ENCODE results near the gene MFN2. TPM values are rescaled to one million over a fixed set of nuclear protein-coding genes. Genes with fewer than 3 reads are reported as not detected.

Gene MFN2
- total and polyA plus RNA-seq, 4 donors: 17.2 to 87.8 (median 43.2) TPM

DNA sequence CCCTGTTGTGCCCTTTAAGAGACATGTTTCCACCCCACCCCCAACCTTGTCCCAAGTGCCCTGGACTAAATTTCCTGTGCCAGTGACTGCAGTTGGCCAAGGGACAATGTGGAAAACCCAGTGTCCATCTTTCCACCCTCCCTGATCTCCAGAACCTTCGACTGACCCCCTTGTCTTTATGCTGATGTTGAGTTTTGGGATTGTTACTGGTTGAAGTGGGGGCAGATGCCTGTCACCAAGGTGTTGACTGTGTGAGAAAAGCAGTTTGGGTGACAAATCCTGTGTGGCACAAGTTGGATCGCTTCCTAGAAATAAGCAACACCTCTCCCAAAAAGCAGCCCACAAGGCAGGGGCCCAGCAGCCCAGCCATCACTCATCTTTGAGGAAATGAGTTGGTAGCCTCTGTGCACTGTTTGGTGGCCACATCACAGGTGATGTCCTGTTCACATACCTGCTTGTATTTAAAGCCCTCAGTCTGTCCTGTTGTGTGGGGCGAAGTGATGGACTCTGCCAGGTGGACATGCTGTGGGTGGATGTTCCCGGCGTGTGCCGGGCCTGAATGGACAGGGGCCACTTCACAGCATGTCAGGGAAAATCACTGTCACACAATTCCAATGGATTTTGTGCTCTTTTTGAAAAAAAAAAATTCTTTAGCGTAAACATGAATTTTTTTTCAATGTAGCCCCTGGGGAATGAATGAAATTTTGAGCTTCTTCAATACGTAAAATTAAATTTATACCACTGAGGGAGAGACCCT, 32.5 kb downstream of the MFN2 start:
- no peak for DNase-seq (ENCODE audit: low spot score)
- H3K36me3 ChIP-seq (ENCODE audit: control insufficient read depth in 4 of 4, insufficient read depth in 3 of 4, low read depth in 1 of 4, low read length in 3 of 4): peaks cover 13 to 46% (median 34%) of the 10 kb centered on the region in 4 donors
- no peaks in the 10 kb centered on the region for H3K4me1 ChIP-seq (ENCODE audit: control insufficient read depth in 4 of 4, insufficient read depth in 4 of 4, low read length in 3 of 4)
- no peak overlapping the region for H3K9ac ChIP-seq (ENCODE audit: low read depth in 1 of 2, low read length in 2 of 2)
- TF ChIP-seq TAF1 (conservative IDR thresholded peaks at IDR 0.05): no peak
- TF ChIP-seq, protein P1, sequence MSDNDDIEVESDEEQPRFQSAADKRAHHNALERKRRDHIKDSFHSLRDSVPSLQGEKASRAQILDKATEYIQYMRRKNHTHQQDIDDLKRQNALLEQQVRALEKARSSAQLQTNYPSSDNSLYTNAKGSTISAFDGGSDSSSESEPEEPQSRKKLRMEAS (IDR thresholded peaks at IDR 0.05): no peak
- TF ChIP-seq, protein P2, sequence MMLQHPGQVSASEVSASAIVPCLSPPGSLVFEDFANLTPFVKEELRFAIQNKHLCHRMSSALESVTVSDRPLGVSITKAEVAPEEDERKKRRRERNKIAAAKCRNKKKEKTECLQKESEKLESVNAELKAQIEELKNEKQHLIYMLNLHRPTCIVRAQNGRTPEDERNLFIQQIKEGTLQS (IDR thresholded peaks at IDR 0.05): no peak
- TF ChIP-seq HNF4G (IDR thresholded peaks at IDR 0.05): no peak
- TF ChIP-seq, protein P3, sequence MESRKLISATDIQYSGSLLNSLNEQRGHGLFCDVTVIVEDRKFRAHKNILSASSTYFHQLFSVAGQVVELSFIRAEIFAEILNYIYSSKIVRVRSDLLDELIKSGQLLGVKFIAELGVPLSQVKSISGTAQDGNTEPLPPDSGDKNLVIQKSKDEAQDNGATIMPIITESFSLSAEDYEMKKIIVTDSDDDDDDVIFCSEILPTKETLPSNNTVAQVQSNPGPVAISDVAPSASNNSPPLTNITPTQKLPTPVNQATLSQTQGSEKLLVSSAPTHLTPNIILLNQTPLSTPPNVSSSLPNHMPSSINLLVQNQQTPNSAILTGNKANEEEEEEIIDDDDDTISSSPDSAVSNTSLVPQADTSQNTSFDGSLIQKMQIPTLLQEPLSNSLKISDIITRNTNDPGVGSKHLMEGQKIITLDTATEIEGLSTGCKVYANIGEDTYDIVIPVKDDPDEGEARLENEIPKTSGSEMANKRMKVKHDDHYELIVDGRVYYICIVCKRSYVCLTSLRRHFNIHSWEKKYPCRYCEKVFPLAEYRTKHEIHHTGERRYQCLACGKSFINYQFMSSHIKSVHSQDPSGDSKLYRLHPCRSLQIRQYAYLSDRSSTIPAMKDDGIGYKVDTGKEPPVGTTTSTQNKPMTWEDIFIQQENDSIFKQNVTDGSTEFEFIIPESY (IDR thresholded peaks at IDR 0.05): no peak
- TF ChIP-seq RXRA (IDR thresholded peaks at IDR 0.05): no peak
- TF ChIP-seq GABPA (IDR thresholded peaks at IDR 0.05 in 1 of 2, conservative IDR thresholded peaks at IDR 0.05 in 1 of 2): no peak
- TF ChIP-seq YY1 (IDR thresholded peaks at IDR 0.05): no peak
- TF ChIP-seq JUND (IDR thresholded peaks at IDR 0.05): no peak
- TF ChIP-seq HNF4A (conservative IDR thresholded peaks at IDR 0.05): no peak
- TF ChIP-seq RAD21 (IDR thresholded peaks at IDR 0.05): no peak
- no peak for TF ChIP-seq FOXA2 (IDR thresholded peaks at IDR 0.05)
- no peak for TF ChIP-seq EGR1 (IDR thresholded peaks at IDR 0.05; ENCODE audit: low read depth in 2 of 2)
- TF ChIP-seq FOXA1 (IDR thresholded peaks at IDR 0.05): no peak
- TF ChIP-seq, protein P4, sequence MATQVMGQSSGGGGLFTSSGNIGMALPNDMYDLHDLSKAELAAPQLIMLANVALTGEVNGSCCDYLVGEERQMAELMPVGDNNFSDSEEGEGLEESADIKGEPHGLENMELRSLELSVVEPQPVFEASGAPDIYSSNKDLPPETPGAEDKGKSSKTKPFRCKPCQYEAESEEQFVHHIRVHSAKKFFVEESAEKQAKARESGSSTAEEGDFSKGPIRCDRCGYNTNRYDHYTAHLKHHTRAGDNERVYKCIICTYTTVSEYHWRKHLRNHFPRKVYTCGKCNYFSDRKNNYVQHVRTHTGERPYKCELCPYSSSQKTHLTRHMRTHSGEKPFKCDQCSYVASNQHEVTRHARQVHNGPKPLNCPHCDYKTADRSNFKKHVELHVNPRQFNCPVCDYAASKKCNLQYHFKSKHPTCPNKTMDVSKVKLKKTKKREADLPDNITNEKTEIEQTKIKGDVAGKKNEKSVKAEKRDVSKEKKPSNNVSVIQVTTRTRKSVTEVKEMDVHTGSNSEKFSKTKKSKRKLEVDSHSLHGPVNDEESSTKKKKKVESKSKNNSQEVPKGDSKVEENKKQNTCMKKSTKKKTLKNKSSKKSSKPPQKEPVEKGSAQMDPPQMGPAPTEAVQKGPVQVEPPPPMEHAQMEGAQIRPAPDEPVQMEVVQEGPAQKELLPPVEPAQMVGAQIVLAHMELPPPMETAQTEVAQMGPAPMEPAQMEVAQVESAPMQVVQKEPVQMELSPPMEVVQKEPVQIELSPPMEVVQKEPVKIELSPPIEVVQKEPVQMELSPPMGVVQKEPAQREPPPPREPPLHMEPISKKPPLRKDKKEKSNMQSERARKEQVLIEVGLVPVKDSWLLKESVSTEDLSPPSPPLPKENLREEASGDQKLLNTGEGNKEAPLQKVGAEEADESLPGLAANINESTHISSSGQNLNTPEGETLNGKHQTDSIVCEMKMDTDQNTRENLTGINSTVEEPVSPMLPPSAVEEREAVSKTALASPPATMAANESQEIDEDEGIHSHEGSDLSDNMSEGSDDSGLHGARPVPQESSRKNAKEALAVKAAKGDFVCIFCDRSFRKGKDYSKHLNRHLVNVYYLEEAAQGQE (IDR thresholded peaks at IDR 0.05): no peak
- TF ChIP-seq NR2F2 (IDR thresholded peaks at IDR 0.05): no peak
- TF ChIP-seq, protein P5, sequence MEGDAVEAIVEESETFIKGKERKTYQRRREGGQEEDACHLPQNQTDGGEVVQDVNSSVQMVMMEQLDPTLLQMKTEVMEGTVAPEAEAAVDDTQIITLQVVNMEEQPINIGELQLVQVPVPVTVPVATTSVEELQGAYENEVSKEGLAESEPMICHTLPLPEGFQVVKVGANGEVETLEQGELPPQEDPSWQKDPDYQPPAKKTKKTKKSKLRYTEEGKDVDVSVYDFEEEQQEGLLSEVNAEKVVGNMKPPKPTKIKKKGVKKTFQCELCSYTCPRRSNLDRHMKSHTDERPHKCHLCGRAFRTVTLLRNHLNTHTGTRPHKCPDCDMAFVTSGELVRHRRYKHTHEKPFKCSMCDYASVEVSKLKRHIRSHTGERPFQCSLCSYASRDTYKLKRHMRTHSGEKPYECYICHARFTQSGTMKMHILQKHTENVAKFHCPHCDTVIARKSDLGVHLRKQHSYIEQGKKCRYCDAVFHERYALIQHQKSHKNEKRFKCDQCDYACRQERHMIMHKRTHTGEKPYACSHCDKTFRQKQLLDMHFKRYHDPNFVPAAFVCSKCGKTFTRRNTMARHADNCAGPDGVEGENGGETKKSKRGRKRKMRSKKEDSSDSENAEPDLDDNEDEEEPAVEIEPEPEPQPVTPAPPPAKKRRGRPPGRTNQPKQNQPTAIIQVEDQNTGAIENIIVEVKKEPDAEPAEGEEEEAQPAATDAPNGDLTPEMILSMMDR (IDR thresholded peaks at IDR 0.05; ENCODE audit: low read depth, low read length, missing input control): no peak
- no peak for TF ChIP-seq SP1 (IDR thresholded peaks at IDR 0.05)
- no peaks in the 10 kb centered on the region for H3K27me3 ChIP-seq (ENCODE audit: control insufficient read depth in 4 of 4, insufficient read depth in 4 of 4, low read length in 3 of 4)
- 91% methylated on average over 8 of the region's 8 CpGs for WGBS
- no peak overlapping the region for H3K4me3 ChIP-seq (ENCODE audit: low read depth in 1 of 3, low read length in 3 of 3)
- H3K9me3 ChIP-seq (ENCODE audit: control insufficient read depth in 4 of 4, low read length in 3 of 4): no peaks in the 10 kb centered on the region
- no peak overlapping the region for H3K27ac ChIP-seq (ENCODE audit: low read depth in 1 of 2, low read length in 2 of 2)

Measured in liver (tissue), 9 donors.